Loucy (cell line): ENCODE results near the gene UBE2QL1.

ENCODE experiments used
- CTCF ChIP-seq: fragments of 200-600 bp; sonication (generic); conservative IDR thresholded peaks from 2 replicates; pipeline ENCODE4 v1.5.1; 2014; ENCODE audit warnings: mild to moderate bottlenecking, antibody characterized with exemption, low read length
- EZH2phosphoT487 ChIP-seq: fragments of 200-600 bp; IDR thresholded peaks from 2 replicates; pipeline ENCODE4 v1.6.1; 2018; ENCODE audit warnings: antibody characterized with exemption, mild to moderate bottlenecking, moderate library complexity, borderline replicate concordance

- no peak for TF ChIP-seq CTCF
- TF ChIP-seq EZH2phosphoT487, result no peak
Measured at GRCh38 chr5:6478793-6479192, 30.1 kb downstream of the UBE2QL1 start.
